Fibroblast of villous mesenchyme (primary cell): ENCODE data around the gene LRRC74A. TPM values are rescaled to one million over a fixed set of nuclear protein-coding genes. Genes with fewer than 3 reads are reported as not detected.

Source experiments
- DNase-seq: peaks from one replicate; pipeline ENCODE4 v3.0.0-alpha.2; 2010; ENCODE audit warnings: low read depth
- H3K4me3 ChIP-seq: 2 replicates; pipeline ENCODE4 v1.5.1; 2011; ENCODE audit warnings: low read depth, mild to moderate bottlenecking, low read length
- total RNA-seq: library from RNA; depleted of rRNA; stranded (reverse); fragments of >200 nt; gene quantifications from 2 replicates; pipeline ENCODE4 v1.2.3, GENCODE V29; 2012
- TF ChIP-seq, protein P1 (sequence below): IDR thresholded peaks from 2 replicates; pipeline ENCODE4 v1.5.1; 2012; ENCODE audit warnings: low read depth, mild to moderate bottlenecking, low read length; ENCODE audit not compliant: insufficient read depth

The LRRC74A gene
- total RNA-seq, 1 donor: not detected

DNA sequence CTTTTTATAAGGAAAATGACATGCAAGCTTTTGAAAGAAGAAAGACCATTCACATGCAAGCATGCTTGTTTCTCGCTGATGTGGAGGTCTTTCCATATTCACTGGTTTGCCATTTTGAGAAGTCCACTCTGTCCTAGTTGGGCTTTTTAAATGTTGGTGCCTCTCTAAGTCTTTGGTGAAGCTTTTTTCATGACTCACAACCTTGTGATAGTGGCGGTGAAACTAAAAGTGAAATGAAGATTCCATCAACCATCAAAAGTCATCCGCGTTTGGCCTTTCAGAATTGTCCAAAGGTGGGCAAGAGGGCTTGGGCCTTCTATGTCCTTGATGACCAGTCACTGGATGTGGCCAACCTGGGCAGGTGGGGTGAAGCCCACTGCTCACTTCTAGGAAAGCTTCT is 4.3 kb downstream of the LRRC74A start:
- H3K4me3 ChIP-seq: no peak overlapping the region
- DNase-seq: no peak
- TF ChIP-seq, protein P1, sequence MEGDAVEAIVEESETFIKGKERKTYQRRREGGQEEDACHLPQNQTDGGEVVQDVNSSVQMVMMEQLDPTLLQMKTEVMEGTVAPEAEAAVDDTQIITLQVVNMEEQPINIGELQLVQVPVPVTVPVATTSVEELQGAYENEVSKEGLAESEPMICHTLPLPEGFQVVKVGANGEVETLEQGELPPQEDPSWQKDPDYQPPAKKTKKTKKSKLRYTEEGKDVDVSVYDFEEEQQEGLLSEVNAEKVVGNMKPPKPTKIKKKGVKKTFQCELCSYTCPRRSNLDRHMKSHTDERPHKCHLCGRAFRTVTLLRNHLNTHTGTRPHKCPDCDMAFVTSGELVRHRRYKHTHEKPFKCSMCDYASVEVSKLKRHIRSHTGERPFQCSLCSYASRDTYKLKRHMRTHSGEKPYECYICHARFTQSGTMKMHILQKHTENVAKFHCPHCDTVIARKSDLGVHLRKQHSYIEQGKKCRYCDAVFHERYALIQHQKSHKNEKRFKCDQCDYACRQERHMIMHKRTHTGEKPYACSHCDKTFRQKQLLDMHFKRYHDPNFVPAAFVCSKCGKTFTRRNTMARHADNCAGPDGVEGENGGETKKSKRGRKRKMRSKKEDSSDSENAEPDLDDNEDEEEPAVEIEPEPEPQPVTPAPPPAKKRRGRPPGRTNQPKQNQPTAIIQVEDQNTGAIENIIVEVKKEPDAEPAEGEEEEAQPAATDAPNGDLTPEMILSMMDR: no peak

DNA sequence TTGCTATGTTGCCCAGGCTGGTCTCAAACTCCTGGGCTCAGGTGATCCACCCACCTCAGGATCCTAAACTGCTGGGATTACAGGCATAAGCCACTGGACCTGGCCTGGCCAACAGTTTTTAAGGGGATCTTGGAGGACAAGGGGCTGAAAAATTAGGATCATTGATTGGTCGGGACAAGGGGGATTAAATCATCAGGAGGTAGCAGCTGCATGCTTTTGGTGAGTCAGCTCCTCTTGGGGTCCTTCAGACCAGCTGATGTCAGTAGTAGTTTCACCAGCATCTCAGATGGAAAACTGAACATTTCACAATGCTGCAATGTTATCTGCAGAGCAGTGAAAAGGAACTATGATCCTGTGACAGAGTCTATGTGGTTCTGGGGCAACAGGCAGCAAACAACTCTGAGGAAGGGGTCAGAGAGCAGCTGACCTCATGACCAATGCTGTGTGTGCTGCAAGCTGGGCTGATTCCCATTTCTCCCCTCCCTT is 6.3 kb downstream of the LRRC74A start:
- TF ChIP-seq, protein P1: no peak
- no peak for DNase-seq
- no peak overlapping the region for H3K4me3 ChIP-seq

DNA sequence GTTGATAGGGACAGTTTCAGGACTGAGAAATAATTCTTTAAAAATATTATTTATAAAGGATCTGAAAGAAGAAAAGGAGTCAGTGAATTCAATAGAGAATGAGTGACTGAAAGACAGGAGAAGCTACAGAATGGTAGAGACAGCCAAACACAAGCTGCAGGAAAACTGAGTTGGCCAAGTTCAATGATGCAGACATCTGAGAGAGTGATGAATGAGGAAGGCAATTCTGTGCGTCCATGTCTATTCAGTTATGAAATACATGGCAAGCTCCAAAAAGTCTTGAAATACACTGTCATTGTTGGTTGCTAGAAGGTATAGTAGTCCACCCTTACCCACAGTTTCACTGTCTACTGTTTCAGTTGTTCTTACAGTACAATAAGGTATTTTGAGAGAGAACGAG is 6.8 kb downstream of the LRRC74A start:
- no peak overlapping the region for H3K4me3 ChIP-seq
- DNase-seq: no peak
- TF ChIP-seq, protein P1: no peak

DNA sequence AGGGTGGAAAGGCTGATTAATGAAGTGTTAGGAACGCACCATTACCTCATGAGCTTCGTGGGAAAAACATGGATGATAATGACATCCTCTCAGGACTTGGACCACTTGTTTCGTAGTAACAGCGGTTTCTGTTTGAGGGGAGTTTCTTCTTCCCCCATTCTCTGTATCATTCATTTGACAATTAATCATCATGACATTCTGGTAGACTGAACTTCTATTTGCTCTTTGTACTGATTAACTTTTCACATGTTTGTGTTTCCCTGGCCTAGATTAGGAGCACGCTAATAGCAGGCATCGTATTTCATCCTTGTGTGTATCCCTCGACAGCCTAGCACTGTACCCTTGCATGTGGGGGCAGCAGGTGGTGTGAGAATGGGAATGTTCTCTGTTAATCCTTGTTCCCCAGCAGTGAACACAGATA is 8.0 kb downstream of the LRRC74A start:
- H3K4me3 ChIP-seq: no peak overlapping the region
- TF ChIP-seq, protein P1: no peak
- no peak for DNase-seq

DNA sequence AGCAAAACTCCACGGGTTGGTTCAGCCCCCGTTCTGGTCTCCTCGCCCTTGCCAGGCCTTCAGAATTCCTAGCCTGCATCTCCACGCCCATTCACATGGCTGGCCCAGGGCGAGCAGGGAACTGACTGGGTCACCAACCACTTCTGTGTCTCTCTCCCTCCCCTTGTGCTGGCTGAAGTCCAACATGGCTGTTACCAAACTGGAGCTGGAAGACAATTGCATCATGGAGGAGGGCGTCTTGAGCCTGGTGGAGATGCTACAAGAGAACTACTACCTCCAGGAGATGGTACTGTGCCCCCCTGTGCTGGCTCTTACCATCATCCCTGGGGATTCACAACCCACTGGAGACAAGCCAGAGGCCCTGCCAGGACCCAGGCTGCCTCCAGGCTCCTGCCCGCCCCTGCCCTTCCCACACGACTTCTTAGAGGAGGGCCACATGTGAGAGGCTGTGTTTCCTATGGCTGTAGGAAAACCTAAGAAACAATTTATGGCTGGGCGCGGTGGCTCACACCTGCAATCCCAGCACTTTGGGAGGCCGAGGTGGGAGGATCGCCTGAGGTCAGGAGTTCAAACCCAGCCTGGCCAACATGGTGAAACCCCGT is 9.9 kb downstream of the LRRC74A start:
- TF ChIP-seq, protein P1: no peak
- no peak for DNase-seq
- no peak overlapping the region for H3K4me3 ChIP-seq

DNA sequence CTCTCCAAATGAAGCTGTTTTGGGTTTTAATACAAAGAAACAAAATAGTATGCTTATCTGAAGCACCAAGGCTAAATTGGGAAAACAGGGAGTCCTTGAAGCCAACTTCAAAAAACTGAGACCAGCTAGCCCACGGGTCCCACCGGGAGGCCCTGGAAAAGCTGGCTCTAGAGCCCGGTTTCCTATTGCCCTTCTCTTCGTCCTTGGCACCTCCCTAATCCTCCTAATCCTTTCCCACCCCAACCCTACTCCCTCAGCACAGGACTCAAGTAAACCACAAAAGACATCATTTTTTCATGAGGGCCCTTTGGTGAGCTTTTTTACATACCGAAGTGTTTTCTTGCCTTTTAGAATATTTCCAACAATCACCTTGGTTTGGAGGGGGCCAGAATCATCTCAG is 11.3 kb downstream of the LRRC74A start:
- H3K4me3 ChIP-seq: no peak overlapping the region
- TF ChIP-seq, protein P1: no peak
- DNase-seq: no peak

DNA sequence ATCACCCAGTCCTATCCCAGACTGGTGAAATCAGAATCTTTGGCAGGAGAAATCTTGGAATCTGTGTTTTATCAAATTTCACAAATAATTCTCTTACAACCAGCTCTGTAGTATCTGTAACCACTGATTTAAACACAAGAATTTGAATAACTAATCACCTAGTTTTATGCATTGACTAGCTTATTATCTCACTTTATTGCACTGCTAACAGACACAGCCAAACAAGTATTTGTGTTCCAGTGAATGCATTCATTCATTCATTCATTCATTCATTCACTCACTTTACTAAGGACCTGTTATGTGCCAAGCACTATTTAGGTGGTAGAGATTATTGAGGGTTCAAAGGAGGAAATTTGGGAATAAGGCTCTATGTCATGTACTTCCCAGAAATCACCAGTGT is 16.2 kb downstream of the LRRC74A start:
- no peak for DNase-seq
- TF ChIP-seq, protein P1: no peak

More for the DNA sequence above, 16.2 kb downstream of the LRRC74A start:
- H3K4me3 ChIP-seq: no peak overlapping the region
